ENCODE data around the gene C19orf38. TPM values are rescaled to one million over a fixed set of nuclear protein-coding genes. Genes with fewer than 3 reads are reported as not detected.

The C19orf38 gene
- total and polyA plus RNA-seq, 4 donors: 0.97 to 3.9 (median 1.5) TPM

GRCh38 chr19:10899151-10899653 is 51.0 kb downstream of the C19orf38 start (continued):
- TF ChIP-seq, protein P1, sequence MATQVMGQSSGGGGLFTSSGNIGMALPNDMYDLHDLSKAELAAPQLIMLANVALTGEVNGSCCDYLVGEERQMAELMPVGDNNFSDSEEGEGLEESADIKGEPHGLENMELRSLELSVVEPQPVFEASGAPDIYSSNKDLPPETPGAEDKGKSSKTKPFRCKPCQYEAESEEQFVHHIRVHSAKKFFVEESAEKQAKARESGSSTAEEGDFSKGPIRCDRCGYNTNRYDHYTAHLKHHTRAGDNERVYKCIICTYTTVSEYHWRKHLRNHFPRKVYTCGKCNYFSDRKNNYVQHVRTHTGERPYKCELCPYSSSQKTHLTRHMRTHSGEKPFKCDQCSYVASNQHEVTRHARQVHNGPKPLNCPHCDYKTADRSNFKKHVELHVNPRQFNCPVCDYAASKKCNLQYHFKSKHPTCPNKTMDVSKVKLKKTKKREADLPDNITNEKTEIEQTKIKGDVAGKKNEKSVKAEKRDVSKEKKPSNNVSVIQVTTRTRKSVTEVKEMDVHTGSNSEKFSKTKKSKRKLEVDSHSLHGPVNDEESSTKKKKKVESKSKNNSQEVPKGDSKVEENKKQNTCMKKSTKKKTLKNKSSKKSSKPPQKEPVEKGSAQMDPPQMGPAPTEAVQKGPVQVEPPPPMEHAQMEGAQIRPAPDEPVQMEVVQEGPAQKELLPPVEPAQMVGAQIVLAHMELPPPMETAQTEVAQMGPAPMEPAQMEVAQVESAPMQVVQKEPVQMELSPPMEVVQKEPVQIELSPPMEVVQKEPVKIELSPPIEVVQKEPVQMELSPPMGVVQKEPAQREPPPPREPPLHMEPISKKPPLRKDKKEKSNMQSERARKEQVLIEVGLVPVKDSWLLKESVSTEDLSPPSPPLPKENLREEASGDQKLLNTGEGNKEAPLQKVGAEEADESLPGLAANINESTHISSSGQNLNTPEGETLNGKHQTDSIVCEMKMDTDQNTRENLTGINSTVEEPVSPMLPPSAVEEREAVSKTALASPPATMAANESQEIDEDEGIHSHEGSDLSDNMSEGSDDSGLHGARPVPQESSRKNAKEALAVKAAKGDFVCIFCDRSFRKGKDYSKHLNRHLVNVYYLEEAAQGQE (IDR thresholded peaks at IDR 0.05): no peak
- TF ChIP-seq JUND (IDR thresholded peaks at IDR 0.05) (no peak), CTCF (IDR thresholded peaks at IDR 0.05; ENCODE audit: low read depth, low read length, missing input control) (no peak)

- no peak overlapping the region for H3K9ac ChIP-seq (ENCODE audit: low read depth in 1 of 2, low read length in 2 of 2)
- H3K27me3 ChIP-seq (ENCODE audit: control insufficient read depth in 4 of 4, insufficient read depth in 4 of 4, low read length in 3 of 4): no peaks in the 10 kb centered on the region
- H3K4me1 ChIP-seq (ENCODE audit: control insufficient read depth in 4 of 4, insufficient read depth in 4 of 4, low read length in 3 of 4): no peaks in the 10 kb centered on the region
- TF ChIP-seq HNF4A (conservative IDR thresholded peaks at IDR 0.05) (no peak), GABPA (IDR thresholded peaks at IDR 0.05 in 1 of 2, conservative IDR thresholded peaks at IDR 0.05 in 1 of 2) (no peak), RAD21 (IDR thresholded peaks at IDR 0.05) (no peak), EGR1 (IDR thresholded peaks at IDR 0.05; ENCODE audit: low read depth in 2 of 2) (no peak), TAF1 (conservative IDR thresholded peaks at IDR 0.05) (no peak), HNF4G (IDR thresholded peaks at IDR 0.05) (no peak), FOXA1 (IDR thresholded peaks at IDR 0.05) (no peak), FOXA2 (IDR thresholded peaks at IDR 0.05) (no peak)
- TF ChIP-seq, protein P2, sequence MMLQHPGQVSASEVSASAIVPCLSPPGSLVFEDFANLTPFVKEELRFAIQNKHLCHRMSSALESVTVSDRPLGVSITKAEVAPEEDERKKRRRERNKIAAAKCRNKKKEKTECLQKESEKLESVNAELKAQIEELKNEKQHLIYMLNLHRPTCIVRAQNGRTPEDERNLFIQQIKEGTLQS (IDR thresholded peaks at IDR 0.05): no peak
- no peak for DNase-seq (ENCODE audit: low spot score)
- H3K9me3 ChIP-seq (ENCODE audit: control insufficient read depth in 4 of 4, low read length in 3 of 4): no peaks in the 10 kb centered on the region
- H3K36me3 ChIP-seq (ENCODE audit: control insufficient read depth in 4 of 4, insufficient read depth in 3 of 4, low read depth in 1 of 4, low read length in 3 of 4): peaks cover 0 to 35% (median 10%) of the 10 kb centered on the region in 4 donors
- no peak overlapping the region for H3K4me3 ChIP-seq (ENCODE audit: low read depth in 1 of 3, low read length in 3 of 3)
- WGBS: 92% methylated on average over 14 of the region's 14 CpGs
- no peak overlapping the region for H3K27ac ChIP-seq (ENCODE audit: low read depth in 1 of 2, low read length in 2 of 2)
Observed at GRCh38 chr19:10907925-10908324, 59.7 kb downstream of the C19orf38 start.

DNA sequence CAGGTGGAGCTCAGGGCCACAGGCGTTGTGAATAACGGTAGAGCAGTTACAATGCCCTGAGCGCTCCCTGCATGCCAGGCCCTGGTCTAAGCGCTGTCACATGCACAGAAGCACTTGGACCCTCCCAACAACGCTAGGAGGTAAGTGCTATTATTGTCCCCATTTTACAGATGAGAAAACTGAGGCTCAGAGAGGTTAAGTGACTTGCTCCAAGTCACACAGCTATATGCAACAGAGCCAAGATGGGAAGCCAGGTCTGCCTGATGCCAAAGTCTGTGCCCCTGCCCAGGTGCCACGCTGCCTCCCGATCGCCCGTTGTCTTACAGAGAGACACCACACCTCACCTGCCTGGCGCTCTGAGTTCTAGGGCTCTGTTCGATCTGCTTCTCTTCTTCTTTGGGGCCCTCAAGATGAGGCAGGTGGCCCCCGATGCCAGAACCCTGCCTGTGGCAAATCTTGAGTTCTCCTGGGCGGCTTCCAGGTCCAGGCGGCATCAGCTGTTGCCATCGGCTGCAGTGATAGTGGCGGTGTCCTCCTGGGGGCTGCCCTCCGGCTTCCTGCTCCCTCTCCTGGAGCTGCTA is 60.3 kb downstream of the C19orf38 start:
- WGBS: 97% methylated on average over 17 of the region's 17 CpGs
- H3K9me3 ChIP-seq (ENCODE audit: control insufficient read depth in 4 of 4, low read length in 3 of 4): no peaks in the 10 kb centered on the region
- DNase-seq (ENCODE audit: low spot score): no peak
- H3K4me3 ChIP-seq (ENCODE audit: low read depth in 1 of 3, low read length in 3 of 3): no peak overlapping the region
- H3K9ac ChIP-seq (ENCODE audit: low read depth in 1 of 2, low read length in 2 of 2): no peak overlapping the region
- H3K27ac ChIP-seq (ENCODE audit: low read depth in 1 of 2, low read length in 2 of 2): no peak overlapping the region
- H3K36me3 ChIP-seq (ENCODE audit: control insufficient read depth in 4 of 4, insufficient read depth in 3 of 4, low read depth in 1 of 4, low read length in 3 of 4): peaks cover 0 to 35% (median 10%) of the 10 kb centered on the region in 4 donors
- H3K27me3 ChIP-seq (ENCODE audit: control insufficient read depth in 4 of 4, insufficient read depth in 4 of 4, low read length in 3 of 4): no peaks in the 10 kb centered on the region
- H3K4me1 ChIP-seq (ENCODE audit: control insufficient read depth in 4 of 4, insufficient read depth in 4 of 4, low read length in 3 of 4): no peaks in the 10 kb centered on the region
- TF ChIP-seq HNF4A (conservative IDR thresholded peaks at IDR 0.05) (no peak), EGR1 (IDR thresholded peaks at IDR 0.05; ENCODE audit: low read depth in 2 of 2) (no peak), SP1 (IDR thresholded peaks at IDR 0.05) (no peak), JUND (IDR thresholded peaks at IDR 0.05) (no peak), YY1 (IDR thresholded peaks at IDR 0.05) (no peak), HNF4G (IDR thresholded peaks at IDR 0.05) (no peak), RAD21 (IDR thresholded peaks at IDR 0.05) (no peak), RXRA (IDR thresholded peaks at IDR 0.05) (no peak), FOXA1 (IDR thresholded peaks at IDR 0.05) (no peak), GABPA (IDR thresholded peaks at IDR 0.05 in 1 of 2, conservative IDR thresholded peaks at IDR 0.05 in 1 of 2) (no peak), TAF1 (conservative IDR thresholded peaks at IDR 0.05) (no peak)
- TF ChIP-seq, protein P3, sequence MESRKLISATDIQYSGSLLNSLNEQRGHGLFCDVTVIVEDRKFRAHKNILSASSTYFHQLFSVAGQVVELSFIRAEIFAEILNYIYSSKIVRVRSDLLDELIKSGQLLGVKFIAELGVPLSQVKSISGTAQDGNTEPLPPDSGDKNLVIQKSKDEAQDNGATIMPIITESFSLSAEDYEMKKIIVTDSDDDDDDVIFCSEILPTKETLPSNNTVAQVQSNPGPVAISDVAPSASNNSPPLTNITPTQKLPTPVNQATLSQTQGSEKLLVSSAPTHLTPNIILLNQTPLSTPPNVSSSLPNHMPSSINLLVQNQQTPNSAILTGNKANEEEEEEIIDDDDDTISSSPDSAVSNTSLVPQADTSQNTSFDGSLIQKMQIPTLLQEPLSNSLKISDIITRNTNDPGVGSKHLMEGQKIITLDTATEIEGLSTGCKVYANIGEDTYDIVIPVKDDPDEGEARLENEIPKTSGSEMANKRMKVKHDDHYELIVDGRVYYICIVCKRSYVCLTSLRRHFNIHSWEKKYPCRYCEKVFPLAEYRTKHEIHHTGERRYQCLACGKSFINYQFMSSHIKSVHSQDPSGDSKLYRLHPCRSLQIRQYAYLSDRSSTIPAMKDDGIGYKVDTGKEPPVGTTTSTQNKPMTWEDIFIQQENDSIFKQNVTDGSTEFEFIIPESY (IDR thresholded peaks at IDR 0.05): no peak
- TF ChIP-seq, protein P2 (IDR thresholded peaks at IDR 0.05): no peak
- TF ChIP-seq, protein P1 (IDR thresholded peaks at IDR 0.05): no peak
- TF ChIP-seq, protein P4, sequence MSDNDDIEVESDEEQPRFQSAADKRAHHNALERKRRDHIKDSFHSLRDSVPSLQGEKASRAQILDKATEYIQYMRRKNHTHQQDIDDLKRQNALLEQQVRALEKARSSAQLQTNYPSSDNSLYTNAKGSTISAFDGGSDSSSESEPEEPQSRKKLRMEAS (IDR thresholded peaks at IDR 0.05): no peak
